Peyer's patch (tissue), 4 donors: Measurements from ENCODE around the gene VSTM2L.

ENCODE experiments used
- POLR2A ChIP-seq, 2 donors: fragments of 450-650 bp; IDR thresholded peaks; one replicate each; pipeline ENCODE4 v1.5.1; 2017; ENCODE audit warnings: antibody characterized with exemption in 2 of 2, mild to moderate bottlenecking in 2 of 2, moderate library complexity in 2 of 2
- TF ChIP-seq, protein P1 (sequence below), 6 experiments: fragments of 450-650 bp in 4 of 6; fragments of 200-600 bp in 2 of 6; sonication (generic) in 1 of 6; IDR thresholded peaks; one replicate each; pipeline ENCODE4 v1.5.1; 2017 to 2019; ENCODE audit warnings: antibody characterized with exemption in 6 of 6, mild to moderate bottlenecking in 3 of 6, moderate library complexity in 1 of 6

DNA sequence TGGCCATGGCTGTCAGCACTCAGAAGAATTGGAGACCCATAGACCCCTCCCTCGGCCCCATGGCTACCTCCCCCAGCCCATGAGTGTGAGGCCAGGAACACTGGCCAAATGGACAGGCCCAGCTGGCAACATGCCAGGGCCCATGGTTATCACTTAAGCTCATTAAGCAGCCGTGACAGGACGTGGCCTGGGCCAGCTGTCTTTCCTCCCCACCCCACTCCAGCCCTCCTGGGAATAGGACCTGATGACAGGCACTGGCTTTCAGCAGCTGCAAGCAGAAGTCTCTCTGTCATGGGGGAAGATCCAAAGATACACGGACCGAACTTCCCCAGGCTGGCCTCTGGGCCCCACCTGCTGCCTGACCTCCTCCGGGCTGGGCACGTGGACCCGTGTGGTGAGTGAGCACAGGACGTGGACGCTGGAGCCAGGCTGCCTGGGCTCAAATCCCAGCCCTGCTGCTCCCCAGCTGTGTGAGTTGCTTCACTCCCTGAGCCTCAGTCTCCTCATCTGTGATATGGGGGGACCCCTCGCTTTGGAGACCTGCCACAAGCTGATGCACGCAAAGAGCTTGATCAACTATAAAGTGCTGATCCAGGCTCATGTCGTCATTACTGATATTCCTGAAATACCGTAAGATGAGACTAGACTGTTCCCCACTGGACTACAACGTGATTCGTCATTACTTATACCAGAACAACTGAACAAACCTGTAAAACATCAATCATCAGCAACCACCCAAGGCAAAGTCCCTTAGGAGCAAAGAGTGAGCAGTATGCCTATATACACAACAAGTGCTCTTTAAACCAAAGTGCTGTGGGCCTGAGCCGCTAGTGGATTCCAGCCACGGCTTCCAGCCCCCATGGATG is 22.0 kb upstream of the VSTM2L start:
- TF ChIP-seq POLR2A (IDR thresholded peaks at IDR 0.05): no peak
- TF ChIP-seq, protein P1, sequence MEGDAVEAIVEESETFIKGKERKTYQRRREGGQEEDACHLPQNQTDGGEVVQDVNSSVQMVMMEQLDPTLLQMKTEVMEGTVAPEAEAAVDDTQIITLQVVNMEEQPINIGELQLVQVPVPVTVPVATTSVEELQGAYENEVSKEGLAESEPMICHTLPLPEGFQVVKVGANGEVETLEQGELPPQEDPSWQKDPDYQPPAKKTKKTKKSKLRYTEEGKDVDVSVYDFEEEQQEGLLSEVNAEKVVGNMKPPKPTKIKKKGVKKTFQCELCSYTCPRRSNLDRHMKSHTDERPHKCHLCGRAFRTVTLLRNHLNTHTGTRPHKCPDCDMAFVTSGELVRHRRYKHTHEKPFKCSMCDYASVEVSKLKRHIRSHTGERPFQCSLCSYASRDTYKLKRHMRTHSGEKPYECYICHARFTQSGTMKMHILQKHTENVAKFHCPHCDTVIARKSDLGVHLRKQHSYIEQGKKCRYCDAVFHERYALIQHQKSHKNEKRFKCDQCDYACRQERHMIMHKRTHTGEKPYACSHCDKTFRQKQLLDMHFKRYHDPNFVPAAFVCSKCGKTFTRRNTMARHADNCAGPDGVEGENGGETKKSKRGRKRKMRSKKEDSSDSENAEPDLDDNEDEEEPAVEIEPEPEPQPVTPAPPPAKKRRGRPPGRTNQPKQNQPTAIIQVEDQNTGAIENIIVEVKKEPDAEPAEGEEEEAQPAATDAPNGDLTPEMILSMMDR (IDR thresholded peaks at IDR 0.05): no peak
